OCI-LY7 (cell line): ENCODE measurements around the gene THOP1. TPM values are rescaled to one million over a fixed set of nuclear protein-coding genes. Genes with fewer than 3 reads are reported as not detected.

Source experiments
- BruUV-seq: library from RNA; stranded (reverse); fragments of 400-500 nt; replicated peaks from 2 replicates; lab custom pipeline; 2021; lab: Mats Ljungman, UMichigan
- CTCF ChIA-PET: fragments of 300-600 bp; sonication (Branson Sonifier 250); formaldehyde crosslinking; loops from one replicate; lab custom pipeline; 2022; ENCODE audit warnings: antibody characterized with exemption; ENCODE audit not compliant: unreplicated experiment; lab: Charles Lee
- POLR2A ChIA-PET: fragments of 300-600 bp; sonication (Branson Sonifier 250); formaldehyde crosslinking; loops from one replicate; lab custom pipeline; 2022; ENCODE audit warnings: antibody characterized with exemption; lab: Charles Lee
- DNase-seq: peaks from one replicate; pipeline ENCODE4 v3.0.0-alpha.2; 2015; ENCODE audit warnings: low spot score
- H2AFZ ChIP-seq: fragments of 200-600 bp; sonication (generic), shearing (Covaris generic); 2 replicates; pipeline ENCODE4 v1.6.1; 2014; ENCODE audit warnings: mild to moderate bottlenecking, antibody characterized with exemption, low read length, moderate library complexity
- H3K27ac ChIP-seq: fragments of 200-600 bp; sonication (generic); 2 replicates; pipeline ENCODE4 v1.5.1; 2014; ENCODE audit warnings: mixed run types, low read depth, mild to moderate bottlenecking, moderate library complexity, low read length, inconsistent platforms; ENCODE audit not compliant: poor library complexity, severe bottlenecking
- H3K36me3 ChIP-seq: fragments of 200-600 bp; sonication (generic); 2 replicates; pipeline ENCODE4 v1.6.1; 2014; ENCODE audit warnings: mild to moderate bottlenecking, antibody characterized with exemption, low read length, moderate library complexity, mixed read lengths; ENCODE audit not compliant: insufficient read depth
- H3K4me1 ChIP-seq: fragments of 200-600 bp; sonication (generic); 2 replicates; pipeline ENCODE4 v1.5.1; 2014; ENCODE audit warnings: mild to moderate bottlenecking, low read length; ENCODE audit not compliant: insufficient read depth, poor library complexity, severe bottlenecking
- H3K4me2 ChIP-seq: fragments of 200-600 bp; sonication (generic); 2 replicates; pipeline ENCODE4 v1.6.1; 2014; ENCODE audit warnings: mild to moderate bottlenecking, low read length
- H3K4me3 ChIP-seq: fragments of 200-600 bp; sonication (generic); 2 replicates; pipeline ENCODE4 v1.5.1; 2014; ENCODE audit warnings: mild to moderate bottlenecking, low read depth, low read length; ENCODE audit not compliant: poor library complexity, severe bottlenecking
- H3K79me2 ChIP-seq: fragments of 200-600 bp; sonication (generic); 2 replicates; pipeline ENCODE4 v1.6.1; 2016; ENCODE audit warnings: low read depth, mild to moderate bottlenecking, low read length, moderate library complexity, mixed read lengths; ENCODE audit not compliant: insufficient read depth
- H3K9me2 ChIP-seq: fragments of 200-600 bp; sonication (generic); 2 replicates; pipeline ENCODE4 v1.6.1; 2016; ENCODE audit warnings: mild to moderate bottlenecking, low read length, mixed read lengths; ENCODE audit not compliant: insufficient read depth
- H3K9me3 ChIP-seq: fragments of 200-600 bp; sonication (generic); 2 replicates; pipeline ENCODE4 v1.6.1; 2014; ENCODE audit warnings: mild to moderate bottlenecking, mixed run types, low read length, mixed read lengths
- H4K20me1 ChIP-seq: fragments of 200-600 bp; sonication (generic); 2 replicates; pipeline ENCODE4 v1.6.1; 2014; ENCODE audit warnings: mild to moderate bottlenecking, antibody characterized with exemption, low read length, moderate library complexity, mixed read lengths; ENCODE audit not compliant: insufficient read depth
- CTCF ChIP-seq: fragments of 200-600 bp; sonication (generic); conservative IDR thresholded peaks from 2 replicates; pipeline ENCODE4 v1.5.1; 2014; ENCODE audit warnings: mild to moderate bottlenecking, antibody characterized with exemption, low read length, moderate library complexity, mixed read lengths
- EZH2phosphoT487 ChIP-seq: fragments of 200-600 bp; sonication (generic); IDR thresholded peaks from 2 replicates; pipeline ENCODE4 v1.6.1; 2018; ENCODE audit warnings: low read depth, borderline replicate concordance, mild to moderate bottlenecking, mixed run types, antibody characterized with exemption, low read length, moderate library complexity, mixed read lengths
- intact Hi-C: fragments of 100-400 bp; cut with micrococcal nuclease; formaldehyde crosslinking; loops from one replicate; pipeline ENCODE4 v1.10.0; 2022; ENCODE audit not compliant: unreplicated experiment
- total RNA-seq, 2 experiments: library from RNA; depleted of rRNA in 1 of 2; stranded (reverse); fragments of >200 nt in 1 of 2; shearing (Covaris generic) in 1 of 2; gene quantifications; 2 replicates each; pipeline ENCODE4 v1.2.3, GENCODE V29; 2014 to 2022

Gene THOP1
- total RNA-seq, 2 experiments from 2014 or later, result 170 to 191 TPM

GRCh38 chr19:2800506-2800905, 15.2 kb downstream of the THOP1 start:
- no peak for DNase-seq
- no TSS peak for BruUV-seq
- Histone ChIP-seq H3K79me2 (no peaks in the 10 kb centered on the region), H3K4me3 (no peak overlapping the region), H3K9me3 (no peaks in the 10 kb centered on the region), H3K27ac (no peak overlapping the region), H3K9me2 (no peaks in the 10 kb centered on the region), H4K20me1 (no peaks in the 10 kb centered on the region; the same call in 1 of the 2 replicates), H3K4me2 (no peak overlapping the region), H3K4me1 (no peaks in the 10 kb centered on the region), H2AFZ (no peak overlapping the region), H3K36me3 (peaks cover 95% of the 10 kb centered on the region)
- intact Hi-C loops, result no loop called here
- TF ChIP-seq EZH2phosphoT487, result no peak
- TF ChIP-seq CTCF, result no peak
- POLR2A ChIA-PET, result no interaction called here
- CTCF ChIA-PET, result no interaction called here

- Histone ChIP-seq H3K27ac (no peak overlapping the region), H3K4me2 (no peak overlapping the region), H4K20me1 (no peaks in the 10 kb centered on the region; the same call in 1 of the 2 replicates), H2AFZ (no peak overlapping the region), H3K4me3 (no peak overlapping the region), H3K4me1 (no peaks in the 10 kb centered on the region), H3K36me3 (peaks cover 92% of the 10 kb centered on the region), H3K9me3 (no peaks in the 10 kb centered on the region), H3K79me2 (no peaks in the 10 kb centered on the region), H3K9me2 (no peaks in the 10 kb centered on the region)
- POLR2A ChIA-PET, result no interaction called here
- TF ChIP-seq EZH2phosphoT487, result no peak
- TF ChIP-seq CTCF, result no peak
- CTCF ChIA-PET, result no interaction called here
- no TSS peak for BruUV-seq
- intact Hi-C loops, result no loop called here
- no peak for DNase-seq
Observed at GRCh38 chr19:2802826-2803225, 17.5 kb downstream of the THOP1 start.

- H3K9me3 ChIP-seq, result no peaks in the 10 kb centered on the region
- TF ChIP-seq CTCF (no peak), EZH2phosphoT487 (no peak)
- POLR2A ChIA-PET, result no interaction called here
- no peaks in the 10 kb centered on the region for H3K79me2 ChIP-seq
- no peaks in the 10 kb centered on the region for H3K9me2 ChIP-seq
- peaks cover 92% of the 10 kb centered on the region for H3K36me3 ChIP-seq
- no TSS peak for BruUV-seq
- no peak for DNase-seq
- CTCF ChIA-PET, result interaction anchor here (0.6 kb wide), 1 partner anchor 471 kb away, joined by 3 read pairs; no protein-coding TSS in a partner anchor
- H2AFZ ChIP-seq, result no peak overlapping the region
- no peak overlapping the region for H3K4me2 ChIP-seq
- intact Hi-C loops, result no loop called here
- no peak overlapping the region for H3K4me3 ChIP-seq
- H4K20me1 ChIP-seq, result no peaks in the 10 kb centered on the region
- H3K27ac ChIP-seq, result no peak overlapping the region
- H3K4me1 ChIP-seq, result no peaks in the 10 kb centered on the region
Observed at GRCh38 chr19:2803486-2804155, 18.3 kb downstream of the THOP1 start.
